Stomach (tissue), 4 donors: ENCODE data around the gene BASP1.

Experiments used
- POLR2A ChIP-seq, 4 donors: fragments of 450-650 bp; IDR thresholded peaks; one replicate each; pipeline ENCODE4 v1.6.1; 2016; ENCODE audit warnings: antibody characterized with exemption in 4 of 4, control low read depth in 2 of 4, mild to moderate bottlenecking in 1 of 4, moderate library complexity in 1 of 4
- POLR2AphosphoS5 ChIP-seq, 3 donors: sonication (generic); formaldehyde crosslinking; IDR thresholded peaks; one replicate each; pipeline ENCODE4 v1.6.1; 2016; ENCODE audit warnings: antibody characterized with exemption in 3 of 3
- TF ChIP-seq, protein P1 (sequence below), 7 experiments: fragments of 450-650 bp in 4 of 7; fragments of 200-600 bp in 3 of 7; sonication (generic) in 3 of 7; IDR thresholded peaks; one replicate each; pipeline ENCODE4 v1.5.1; 2016 to 2019; ENCODE audit warnings: antibody characterized with exemption in 7 of 7, control low read depth in 2 of 7, mild to moderate bottlenecking in 1 of 7

DNA sequence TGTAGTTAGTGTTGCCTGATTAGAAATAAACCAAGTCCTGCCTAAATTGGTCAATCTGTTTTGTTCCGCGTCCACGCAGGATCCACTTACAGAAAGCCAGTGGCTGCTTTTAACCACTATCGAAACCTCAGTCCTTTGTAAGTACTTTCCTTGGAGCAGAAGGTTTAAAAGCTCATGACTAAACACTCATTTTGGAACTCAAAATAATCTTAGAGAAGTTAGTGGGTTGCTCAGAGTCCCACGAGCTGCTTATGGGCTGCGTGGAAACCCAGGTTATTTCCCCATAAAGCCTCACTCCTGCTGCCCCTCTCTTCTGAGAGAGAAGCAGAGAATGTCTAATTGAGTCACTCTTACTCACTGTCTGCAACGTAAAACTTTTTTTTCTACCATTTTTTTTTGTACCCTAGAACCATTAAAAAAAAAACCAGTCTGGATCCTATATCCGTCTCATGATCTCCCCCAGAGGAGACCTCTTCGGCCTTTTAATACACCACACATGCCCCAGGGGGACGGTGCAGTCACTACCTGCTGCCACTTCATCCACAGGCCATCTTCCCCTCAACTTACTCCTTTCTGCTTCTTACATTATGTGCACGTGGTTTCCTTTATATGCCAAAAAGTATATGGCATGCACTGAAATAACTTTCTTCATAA is 7.6 kb downstream of the BASP1 start:
- TF ChIP-seq POLR2AphosphoS5 (IDR thresholded peaks at IDR 0.05) (no peak), POLR2A (IDR thresholded peaks at IDR 0.05) (no peak)
- TF ChIP-seq, protein P1, sequence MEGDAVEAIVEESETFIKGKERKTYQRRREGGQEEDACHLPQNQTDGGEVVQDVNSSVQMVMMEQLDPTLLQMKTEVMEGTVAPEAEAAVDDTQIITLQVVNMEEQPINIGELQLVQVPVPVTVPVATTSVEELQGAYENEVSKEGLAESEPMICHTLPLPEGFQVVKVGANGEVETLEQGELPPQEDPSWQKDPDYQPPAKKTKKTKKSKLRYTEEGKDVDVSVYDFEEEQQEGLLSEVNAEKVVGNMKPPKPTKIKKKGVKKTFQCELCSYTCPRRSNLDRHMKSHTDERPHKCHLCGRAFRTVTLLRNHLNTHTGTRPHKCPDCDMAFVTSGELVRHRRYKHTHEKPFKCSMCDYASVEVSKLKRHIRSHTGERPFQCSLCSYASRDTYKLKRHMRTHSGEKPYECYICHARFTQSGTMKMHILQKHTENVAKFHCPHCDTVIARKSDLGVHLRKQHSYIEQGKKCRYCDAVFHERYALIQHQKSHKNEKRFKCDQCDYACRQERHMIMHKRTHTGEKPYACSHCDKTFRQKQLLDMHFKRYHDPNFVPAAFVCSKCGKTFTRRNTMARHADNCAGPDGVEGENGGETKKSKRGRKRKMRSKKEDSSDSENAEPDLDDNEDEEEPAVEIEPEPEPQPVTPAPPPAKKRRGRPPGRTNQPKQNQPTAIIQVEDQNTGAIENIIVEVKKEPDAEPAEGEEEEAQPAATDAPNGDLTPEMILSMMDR (IDR thresholded peaks at IDR 0.05) = no peak
